Smooth muscle cell (in vitro differentiated cells): ENCODE data around the gene PDE4D. TPM values are rescaled to one million over a fixed set of nuclear protein-coding genes. Genes with fewer than 3 reads are reported as not detected.
A peak's percentile ranks its signal among the peaks of the same experiment; 100 is the strongest.

Experiments used
- DNase-seq: peaks from one replicate; lab custom pipeline; 2025; ENCODE audit not compliant: unreplicated experiment; lab: John Stamatoyannopoulos, UW
- H2AFZ ChIP-seq: fragments of 200-600 bp; sonication (generic); 2 replicates; pipeline ENCODE4 v1.6.0; 2016; ENCODE audit warnings: antibody characterized with exemption, low read depth, mild to moderate bottlenecking
- H3F3A ChIP-seq: fragments of 200-600 bp; sonication (generic); 2 replicates; pipeline ENCODE4 v1.6.0; 2017; ENCODE audit warnings: antibody characterized with exemption, low read depth
- H3K27ac ChIP-seq: fragments of 200-600 bp; sonication (generic); 2 replicates; pipeline ENCODE4 v1.5.1; 2016; ENCODE audit warnings: low read depth, mild to moderate bottlenecking
- H3K27me3 ChIP-seq: fragments of 200-600 bp; sonication (generic); 2 replicates; pipeline ENCODE4 v1.6.1; 2016; ENCODE audit warnings: low read depth, mild to moderate bottlenecking
- H3K36me3 ChIP-seq: fragments of 200-600 bp; sonication (generic); 2 replicates; pipeline ENCODE4 v1.5.1; 2016; ENCODE audit warnings: low read depth
- H3K4me1 ChIP-seq: fragments of 200-600 bp; sonication (generic); 2 replicates; pipeline ENCODE4 v1.5.1; 2016; ENCODE audit warnings: low read depth
- H3K4me2 ChIP-seq: fragments of 200-600 bp; sonication (generic); 2 replicates; pipeline ENCODE4 v1.6.0; 2016; ENCODE audit warnings: mild to moderate bottlenecking
- H3K4me3 ChIP-seq: fragments of 200-600 bp; sonication (generic); 2 replicates; pipeline ENCODE4 v1.5.1; 2016; ENCODE audit warnings: mild to moderate bottlenecking
- H3K79me2 ChIP-seq: fragments of 200-600 bp; sonication (generic); 2 replicates; pipeline ENCODE4 v1.6.0; 2016; ENCODE audit warnings: low read depth, mild to moderate bottlenecking
- H3K9ac ChIP-seq: fragments of 200-600 bp; sonication (generic); 2 replicates; pipeline ENCODE4 v1.6.0; 2016; ENCODE audit warnings: low read depth
- H3K9me3 ChIP-seq: fragments of 200-600 bp; sonication (generic); replicated peaks from 2 replicates; pipeline ENCODE4 v1.5.1; 2016; ENCODE audit warnings: low read depth
- H4K20me1 ChIP-seq: fragments of 200-600 bp; sonication (generic); 2 replicates; pipeline ENCODE4 v1.6.0; 2016; ENCODE audit warnings: low read depth
- WGBS: methylation state at CpG from one replicate; pipeline ENCODE4 v1.1.7; 2016; ENCODE audit warnings: low lambda C conversion rate; 5-methylcytosine and 5-hydroxymethylcytosine counted together
- polyA plus RNA-seq: library from polyadenylated mRNA; unstranded; fragments of >200 nt; fragmentation: Nextera tagmentation; extraction: Ambion mirVana; gene quantifications from 2 replicates; pipeline ENCODE4 v1.2.1, GENCODE V29; 2016
- total RNA-seq: library from RNA; depleted of rRNA; stranded (reverse); fragments of >200 nt; gene quantifications from 2 replicates; pipeline ENCODE4 v1.2.3, GENCODE V29; 2014
- TF ChIP-seq, protein P1 (sequence below): fragments of 200-600 bp; sonication (generic); IDR thresholded peaks from 2 replicates; pipeline ENCODE4 v1.5.1; 2017; ENCODE audit warnings: borderline replicate concordance, mild to moderate bottlenecking, antibody characterized with exemption; ENCODE audit not compliant: insufficient read depth, poor library complexity, severe bottlenecking

The PDE4D gene
- total and polyA plus RNA-seq, 2 experiments from 2014 or later = 16.4 to 61.0 TPM

DNA sequence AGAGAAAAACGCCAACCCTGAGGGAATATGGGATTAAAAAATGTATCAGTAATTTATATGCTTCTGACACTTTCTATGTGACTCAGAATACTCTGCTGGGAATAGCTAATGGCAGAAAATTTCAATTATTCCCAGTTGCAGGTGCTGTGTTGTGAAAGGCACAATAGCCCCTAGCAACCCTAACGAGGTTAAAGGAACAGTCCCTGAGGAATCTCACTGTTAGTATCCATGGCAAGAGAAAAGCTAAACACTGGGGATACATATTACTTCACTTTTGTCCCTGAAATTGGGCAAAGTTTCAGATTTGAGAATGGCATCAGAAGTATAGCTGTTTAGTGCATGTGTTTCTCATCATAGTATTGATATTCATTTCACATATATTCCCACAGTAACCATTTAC, 755.7 kb downstream of the PDE4D start:
- no peaks in the 10 kb centered on the region for H3K36me3 ChIP-seq
- H3K9ac ChIP-seq = no peak overlapping the region
- no peaks in the 10 kb centered on the region for H3K9me3 ChIP-seq
- H3K27me3 ChIP-seq = no peaks in the 10 kb centered on the region
- WGBS = 79% methylated on average over 2 of the region's 2 CpGs
- no peaks in the 10 kb centered on the region for H3K79me2 ChIP-seq
- no peak for DNase-seq
- TF ChIP-seq, protein P1, sequence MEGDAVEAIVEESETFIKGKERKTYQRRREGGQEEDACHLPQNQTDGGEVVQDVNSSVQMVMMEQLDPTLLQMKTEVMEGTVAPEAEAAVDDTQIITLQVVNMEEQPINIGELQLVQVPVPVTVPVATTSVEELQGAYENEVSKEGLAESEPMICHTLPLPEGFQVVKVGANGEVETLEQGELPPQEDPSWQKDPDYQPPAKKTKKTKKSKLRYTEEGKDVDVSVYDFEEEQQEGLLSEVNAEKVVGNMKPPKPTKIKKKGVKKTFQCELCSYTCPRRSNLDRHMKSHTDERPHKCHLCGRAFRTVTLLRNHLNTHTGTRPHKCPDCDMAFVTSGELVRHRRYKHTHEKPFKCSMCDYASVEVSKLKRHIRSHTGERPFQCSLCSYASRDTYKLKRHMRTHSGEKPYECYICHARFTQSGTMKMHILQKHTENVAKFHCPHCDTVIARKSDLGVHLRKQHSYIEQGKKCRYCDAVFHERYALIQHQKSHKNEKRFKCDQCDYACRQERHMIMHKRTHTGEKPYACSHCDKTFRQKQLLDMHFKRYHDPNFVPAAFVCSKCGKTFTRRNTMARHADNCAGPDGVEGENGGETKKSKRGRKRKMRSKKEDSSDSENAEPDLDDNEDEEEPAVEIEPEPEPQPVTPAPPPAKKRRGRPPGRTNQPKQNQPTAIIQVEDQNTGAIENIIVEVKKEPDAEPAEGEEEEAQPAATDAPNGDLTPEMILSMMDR = no peak
- no peak overlapping the region for H3K27ac ChIP-seq
- no peaks in the 10 kb centered on the region for H4K20me1 ChIP-seq
- H2AFZ ChIP-seq = no peak overlapping the region
- H3K4me2 ChIP-seq = no peak overlapping the region
- H3F3A ChIP-seq = no peaks in the 10 kb centered on the region
- H3K4me1 ChIP-seq = no peaks in the 10 kb centered on the region
- no peak overlapping the region for H3K4me3 ChIP-seq

- 32% methylated on average over 2 of the region's 2 CpGs for WGBS
- Histone ChIP-seq H3K4me2 (no peak overlapping the region), H2AFZ (no peak overlapping the region)
Measured at GRCh38 chr5:59136549-59136948, 757.0 kb downstream of the PDE4D start.

GRCh38 chr5:59134471-59135163, 758.9 kb downstream of the PDE4D start:
- no peaks in the 10 kb centered on the region for H4K20me1 ChIP-seq
- H3K36me3 ChIP-seq = no peaks in the 10 kb centered on the region
- H3K4me3 ChIP-seq = no peak overlapping the region
- no peak overlapping the region for H3K9ac ChIP-seq
- peak overlapping the region; percentile 21 for H3K27ac ChIP-seq
- no peak for DNase-seq
- no peak overlapping the region for H2AFZ ChIP-seq
- no peaks in the 10 kb centered on the region for H3K27me3 ChIP-seq
- H3K4me1 ChIP-seq = no peaks in the 10 kb centered on the region
- no peaks in the 10 kb centered on the region for H3K79me2 ChIP-seq
- no peaks in the 10 kb centered on the region for H3F3A ChIP-seq
- no peaks in the 10 kb centered on the region for H3K9me3 ChIP-seq
- no peak overlapping the region for H3K4me2 ChIP-seq
- TF ChIP-seq, protein P1 = no peak
- 93% methylated on average over 5 of the region's 5 CpGs for WGBS

More at GRCh38 chr5:59136549-59136948, 757.0 kb downstream of the PDE4D start:
- Histone ChIP-seq H3K36me3 (no peaks in the 10 kb centered on the region), H3K27me3 (no peaks in the 10 kb centered on the region), H3K9ac (no peak overlapping the region), H3F3A (no peaks in the 10 kb centered on the region), H3K4me3 (no peak overlapping the region), H4K20me1 (no peaks in the 10 kb centered on the region), H3K27ac (no peak overlapping the region), H3K4me1 (no peaks in the 10 kb centered on the region), H3K9me3 (no peaks in the 10 kb centered on the region), H3K79me2 (no peaks in the 10 kb centered on the region)
- TF ChIP-seq, protein P1 = no peak
- no peak for DNase-seq

DNA sequence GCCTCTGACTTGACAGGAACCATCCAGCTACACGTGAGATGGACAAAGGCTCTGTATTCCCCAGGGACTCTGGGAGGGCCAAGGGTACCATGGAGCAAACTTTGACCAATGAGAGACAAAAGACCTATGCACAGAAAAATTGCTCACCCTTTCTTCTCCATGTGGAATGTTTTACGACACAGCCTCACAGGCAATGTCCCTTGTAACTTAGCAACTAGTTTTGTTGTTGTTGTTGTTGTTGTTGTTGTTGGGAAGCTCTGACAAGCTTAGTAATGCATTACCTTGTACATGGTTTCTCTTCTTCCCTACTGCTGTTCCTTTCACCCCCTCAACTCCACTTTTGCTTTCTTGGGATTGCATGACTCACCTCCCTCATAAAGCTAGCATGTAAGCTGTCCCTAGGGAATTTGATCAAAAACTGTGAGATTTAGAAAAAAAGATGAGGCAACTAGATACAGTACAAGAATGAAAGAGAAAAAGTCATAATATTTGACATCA, 759.7 kb downstream of the PDE4D start:
- H3K27ac ChIP-seq = peak overlapping the region; percentile 21
- H3K9ac ChIP-seq = no peak overlapping the region
- no peaks in the 10 kb centered on the region for H4K20me1 ChIP-seq
- no peak overlapping the region for H3K4me3 ChIP-seq
- no peaks in the 10 kb centered on the region for H3K27me3 ChIP-seq
- no peak for DNase-seq
- H2AFZ ChIP-seq = no peak overlapping the region
- TF ChIP-seq, protein P1 = no peak
- H3K79me2 ChIP-seq = no peaks in the 10 kb centered on the region
- H3K9me3 ChIP-seq = no peaks in the 10 kb centered on the region
- no peak overlapping the region for H3K4me2 ChIP-seq
- H3K4me1 ChIP-seq = no peaks in the 10 kb centered on the region
- 86% methylated on average over 2 of the region's 2 CpGs for WGBS
- H3F3A ChIP-seq = no peaks in the 10 kb centered on the region
- no peaks in the 10 kb centered on the region for H3K36me3 ChIP-seq
